Measurements from ENCODE around the gene ATP2C2.

ATP2C2 gene

GRCh38 chr16:84471316-84471715 is 103.0 kb downstream of the ATP2C2 start:
- no peak for TF ChIP-seq CTCF (IDR thresholded peaks at IDR 0.05; ENCODE audit: extremely low read depth, missing control alignments)
- no peak for DNase-seq (ENCODE audit: low spot score)

GRCh38 chr16:84471966-84472365 is 103.6 kb downstream of the ATP2C2 start:
- no peak for TF ChIP-seq CTCF (IDR thresholded peaks at IDR 0.05; ENCODE audit: extremely low read depth, missing control alignments)
- no peak for DNase-seq (ENCODE audit: low spot score)

DNA sequence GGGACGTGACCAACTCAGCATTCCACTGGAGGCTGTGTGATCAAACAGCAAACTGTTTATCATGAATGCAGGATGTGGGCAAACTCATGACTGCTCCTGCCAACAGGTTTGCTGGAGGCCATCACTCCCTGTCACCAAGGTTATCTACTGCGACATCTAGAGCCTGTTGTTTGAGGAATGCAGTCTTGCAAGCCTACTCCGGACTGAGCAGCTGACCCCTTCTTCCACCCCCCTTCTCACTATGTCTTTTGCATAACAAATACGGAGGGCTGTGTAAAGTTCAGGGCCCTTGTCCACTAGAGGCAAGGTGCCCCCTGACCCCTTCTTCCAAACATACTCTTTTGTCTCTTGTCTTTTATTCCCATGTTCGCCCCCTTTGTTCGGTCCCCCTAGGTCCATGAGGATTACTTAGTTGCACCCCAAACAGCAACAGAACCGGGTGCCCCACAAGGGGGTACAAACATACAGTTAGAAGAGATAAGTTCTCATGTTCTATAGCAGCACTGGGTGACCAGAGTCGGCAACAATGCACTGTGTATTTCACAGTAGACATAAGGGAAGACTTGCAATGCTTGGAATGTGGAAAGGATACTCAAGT is 107.4 kb downstream of the ATP2C2 start:
- no peak for DNase-seq (ENCODE audit: low spot score)

GRCh38 chr16:84476401-84476800 is 108.1 kb downstream of the ATP2C2 start:
- no peak for TF ChIP-seq CTCF (IDR thresholded peaks at IDR 0.05; ENCODE audit: extremely low read depth, missing control alignments)
- DNase-seq (ENCODE audit: low spot score) = no peak

More for the DNA sequence above, 107.4 kb downstream of the ATP2C2 start:
- no peak for TF ChIP-seq CTCF (IDR thresholded peaks at IDR 0.05; ENCODE audit: extremely low read depth, missing control alignments)

DNA sequence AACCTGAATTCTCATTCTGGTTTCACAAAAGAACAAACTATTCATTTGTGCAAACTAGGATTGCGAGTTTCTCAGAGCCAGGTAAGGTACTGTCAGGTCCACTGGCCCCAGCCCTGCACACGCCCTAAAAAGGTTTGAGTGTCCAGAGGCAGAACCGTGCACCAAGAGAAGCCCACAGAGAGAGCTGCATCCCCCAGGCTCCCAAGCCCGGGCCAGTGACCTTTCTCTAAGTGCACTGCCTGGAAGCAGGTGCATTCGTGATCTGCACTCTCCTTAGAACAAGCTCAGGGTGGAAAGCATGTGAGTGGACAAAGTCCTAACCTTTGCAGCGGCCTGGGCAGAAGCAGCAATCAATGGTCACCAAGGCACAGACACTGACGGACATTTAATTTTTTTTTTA is 109.3 kb downstream of the ATP2C2 start:
- no peak for DNase-seq (ENCODE audit: low spot score)
- no peak for TF ChIP-seq CTCF (IDR thresholded peaks at IDR 0.05; ENCODE audit: extremely low read depth, missing control alignments)

DNA sequence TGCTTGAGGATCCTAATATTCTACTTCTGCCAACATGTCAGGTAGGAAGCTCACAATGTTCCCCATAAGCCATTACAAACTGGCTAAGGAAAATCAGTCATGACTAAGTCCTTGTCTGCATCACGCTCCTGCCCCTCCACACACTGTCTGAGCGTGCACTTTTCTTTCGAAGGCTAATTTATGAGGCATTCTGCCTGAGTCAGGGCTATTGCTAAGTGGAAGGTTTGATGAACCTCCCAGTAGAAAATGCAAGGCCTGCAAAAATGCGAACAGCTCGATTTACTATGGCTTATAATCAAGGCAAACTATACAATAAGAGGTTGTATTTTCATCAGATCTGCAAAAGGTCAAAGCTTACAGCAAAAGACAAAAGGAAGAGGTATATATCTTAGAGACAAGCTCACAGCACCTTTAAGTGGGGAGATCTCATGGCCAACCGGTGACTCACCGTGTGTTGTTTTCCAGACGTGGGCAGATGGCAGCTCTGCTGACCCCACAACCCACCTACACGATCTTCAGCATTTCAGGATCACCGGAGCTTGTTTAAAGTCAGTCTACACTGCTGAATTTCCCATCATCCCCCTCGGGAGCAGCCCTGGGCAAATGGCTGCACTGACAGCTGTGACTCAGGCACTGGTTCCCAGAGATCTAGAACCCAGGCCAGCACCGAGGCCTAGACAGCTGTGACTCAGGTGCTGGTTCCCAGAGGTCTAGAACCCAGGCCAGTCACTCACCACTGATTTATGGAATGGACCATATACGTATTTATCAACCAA is 110.0 kb downstream of the ATP2C2 start:
- no peak for DNase-seq (ENCODE audit: low spot score)

More for the DNA sequence above, 110.0 kb downstream of the ATP2C2 start:
- no peak for TF ChIP-seq CTCF (IDR thresholded peaks at IDR 0.05; ENCODE audit: extremely low read depth, missing control alignments)

All from GM20000 (cell line).